Measurements from ENCODE around the gene MAP7D2.
A peak's percentile ranks its signal among the peaks of the same experiment; 100 is the strongest.

Gene MAP7D2

DNA sequence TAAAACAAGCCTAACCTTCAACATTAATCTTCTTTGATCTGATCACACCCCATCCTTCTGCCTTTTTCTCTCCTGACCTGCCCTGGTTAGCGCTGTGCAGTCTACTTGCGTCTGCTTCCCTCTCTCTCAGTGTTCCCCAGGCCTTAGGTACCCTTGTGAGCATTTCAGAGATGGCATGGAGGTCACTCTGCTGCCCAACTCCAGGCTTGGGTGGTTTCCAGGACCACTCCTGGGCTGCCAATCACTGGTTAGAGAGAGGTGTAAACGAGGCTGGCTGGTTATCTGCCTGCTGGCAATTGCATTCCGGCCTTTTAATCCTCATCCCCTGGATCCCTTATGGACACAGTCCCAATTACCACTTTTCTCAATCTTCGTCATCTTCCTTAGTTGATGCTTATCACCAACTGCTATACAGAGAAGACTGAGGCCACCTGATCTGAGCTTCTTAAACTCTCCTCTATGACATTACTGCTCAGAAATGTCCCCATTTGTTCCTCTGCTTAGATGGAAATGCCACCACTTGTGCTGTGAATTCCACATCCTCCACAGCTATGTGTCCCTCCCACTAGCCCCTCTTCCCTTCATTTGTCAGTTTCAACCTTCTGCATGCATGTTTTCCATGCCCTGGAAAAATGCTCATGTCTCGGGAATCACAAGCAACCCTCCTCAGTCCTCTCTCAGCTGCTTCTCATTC is 96.9 kb downstream of the MAP7D2 start:
- no peak overlapping the region for H3K9ac ChIP-seq (ENCODE audit: insufficient read length, low read depth)
- peaks cover 25% of the 10 kb centered on the region for H3K9me3 ChIP-seq (ENCODE audit: insufficient read depth, low read length)
- no peak overlapping the region for H3K4me3 ChIP-seq (ENCODE audit: insufficient read length, low read depth)
- no peaks in the 10 kb centered on the region for H3K4me1 ChIP-seq (ENCODE audit: insufficient read depth, insufficient read length)
- TF ChIP-seq YY1 (IDR thresholded peaks at IDR 0.05; ENCODE audit: insufficient read depth, insufficient read length) (no peak), SUZ12 (IDR thresholded peaks at IDR 0.05; ENCODE audit: extremely low read depth, insufficient read depth, insufficient read length) (no peak), ZNF274 (IDR thresholded peaks at IDR 0.05; ENCODE audit: low read depth, low read length) (no peak)
- H3K27me3 ChIP-seq (ENCODE audit: insufficient read depth, insufficient read length), result no peaks in the 10 kb centered on the region
- H3K36me3 ChIP-seq (ENCODE audit: insufficient read depth, insufficient read length, low read length), result no peaks in the 10 kb centered on the region
- DNase-seq (ENCODE audit: low read depth, low spot score), result no peak

- H3K9me3 ChIP-seq (ENCODE audit: insufficient read depth, low read length), result peaks cover 29% of the 10 kb centered on the region
- no peak overlapping the region for H3K9ac ChIP-seq (ENCODE audit: insufficient read length, low read depth)
- H3K27me3 ChIP-seq (ENCODE audit: insufficient read depth, insufficient read length), result no peaks in the 10 kb centered on the region
- no peaks in the 10 kb centered on the region for H3K36me3 ChIP-seq (ENCODE audit: insufficient read depth, insufficient read length, low read length)
- no peak for TF ChIP-seq SUZ12 (IDR thresholded peaks at IDR 0.05; ENCODE audit: extremely low read depth, insufficient read depth, insufficient read length)
- TF ChIP-seq ZNF274 (IDR thresholded peaks at IDR 0.05; ENCODE audit: low read depth, low read length), result no peak
- no peak for TF ChIP-seq YY1 (IDR thresholded peaks at IDR 0.05; ENCODE audit: insufficient read depth, insufficient read length)
- H3K4me1 ChIP-seq (ENCODE audit: insufficient read depth, insufficient read length), result no peaks in the 10 kb centered on the region
- H3K4me3 ChIP-seq (ENCODE audit: insufficient read length, low read depth), result no peak overlapping the region
- DNase-seq (ENCODE audit: low read depth, low spot score), result no peak
Measured at GRCh38 chrX:20016616-20016945, 100.1 kb downstream of the MAP7D2 start.

DNA sequence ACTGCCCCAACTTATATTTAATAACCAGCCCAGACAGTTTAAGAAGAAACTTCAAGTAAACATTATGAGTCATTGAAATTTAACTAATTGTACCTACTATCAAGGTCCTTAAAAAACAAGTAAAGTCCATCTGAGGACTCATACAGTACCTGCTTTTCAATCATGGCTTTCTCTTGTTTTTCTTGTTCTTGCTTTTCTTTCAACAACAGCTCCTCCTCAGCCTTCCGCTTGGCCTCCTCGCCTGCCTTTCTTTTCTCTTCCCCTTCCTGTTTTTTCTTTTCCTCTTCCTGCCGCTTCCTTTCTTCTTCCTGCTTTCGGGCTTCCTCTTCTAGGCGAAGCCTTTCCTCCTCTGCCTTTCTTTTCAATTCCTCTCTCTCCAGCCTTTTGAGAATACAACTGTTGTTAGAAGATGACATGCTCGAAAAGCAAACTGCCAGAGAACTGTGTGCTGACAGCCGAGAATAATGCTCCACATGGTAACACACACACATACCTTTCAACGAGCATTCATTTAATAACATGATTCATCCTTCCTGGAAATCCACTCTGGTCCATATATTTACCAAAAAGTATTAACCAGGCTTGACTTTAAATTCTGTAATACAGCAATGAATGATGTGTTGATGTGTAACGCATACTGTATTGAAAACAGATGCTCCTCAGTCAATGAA is 100.6 kb downstream of the MAP7D2 start:
- H3K4me3 ChIP-seq (ENCODE audit: insufficient read length, low read depth), result no peak overlapping the region
- DNase-seq (ENCODE audit: low read depth, low spot score), result no peak
- TF ChIP-seq YY1 (IDR thresholded peaks at IDR 0.05; ENCODE audit: insufficient read depth, insufficient read length), result no peak
- TF ChIP-seq ZNF274 (IDR thresholded peaks at IDR 0.05; ENCODE audit: low read depth, low read length), result peak; percentile 70
- no peaks in the 10 kb centered on the region for H3K36me3 ChIP-seq (ENCODE audit: insufficient read depth, insufficient read length, low read length)
- H3K27me3 ChIP-seq (ENCODE audit: insufficient read depth, insufficient read length), result no peaks in the 10 kb centered on the region
- no peak overlapping the region for H3K9ac ChIP-seq (ENCODE audit: insufficient read length, low read depth)
- H3K9me3 ChIP-seq (ENCODE audit: insufficient read depth, low read length), result peaks cover 29% of the 10 kb centered on the region
- H3K4me1 ChIP-seq (ENCODE audit: insufficient read depth, insufficient read length), result no peaks in the 10 kb centered on the region

GRCh38 chrX:20015422-20015821 is 101.3 kb downstream of the MAP7D2 start:
- Histone ChIP-seq H3K9me3 (ENCODE audit: insufficient read depth, low read length) (peaks cover 29% of the 10 kb centered on the region), H3K9ac (ENCODE audit: insufficient read length, low read depth) (no peak overlapping the region), H3K4me3 (ENCODE audit: insufficient read length, low read depth) (no peak overlapping the region), H3K27me3 (ENCODE audit: insufficient read depth, insufficient read length) (no peaks in the 10 kb centered on the region), H3K36me3 (ENCODE audit: insufficient read depth, insufficient read length, low read length) (no peaks in the 10 kb centered on the region), H3K4me1 (ENCODE audit: insufficient read depth, insufficient read length) (no peaks in the 10 kb centered on the region)
- DNase-seq (ENCODE audit: low read depth, low spot score), result no peak
- TF ChIP-seq YY1 (IDR thresholded peaks at IDR 0.05; ENCODE audit: insufficient read depth, insufficient read length) (no peak), ZNF274 (IDR thresholded peaks at IDR 0.05; ENCODE audit: low read depth, low read length) (no peak), SUZ12 (IDR thresholded peaks at IDR 0.05; ENCODE audit: extremely low read depth, insufficient read depth, insufficient read length) (no peak)

DNA sequence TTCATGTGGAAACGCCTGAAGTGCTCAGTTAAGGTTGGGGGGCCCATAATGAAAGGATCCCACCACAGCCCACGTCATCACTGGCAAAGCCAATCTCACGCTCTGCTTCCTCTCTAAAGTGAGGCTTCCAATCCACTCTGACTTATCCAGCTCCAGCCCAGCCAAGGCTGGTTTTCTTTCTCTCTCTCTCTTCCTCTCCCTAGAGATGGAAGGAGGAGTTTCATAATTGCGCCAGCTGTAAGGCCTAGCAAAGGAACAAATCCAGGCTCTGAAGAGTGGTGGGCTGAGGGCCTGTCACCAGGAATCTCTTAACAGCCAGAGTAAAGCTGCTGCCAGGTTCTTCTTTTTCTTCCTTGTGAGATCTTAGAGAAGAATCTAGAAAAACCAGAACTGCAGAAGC is 105.1 kb downstream of the MAP7D2 start:
- TF ChIP-seq ZNF274 (IDR thresholded peaks at IDR 0.05; ENCODE audit: low read depth, low read length), result no peak
- no peak for TF ChIP-seq YY1 (IDR thresholded peaks at IDR 0.05; ENCODE audit: insufficient read depth, insufficient read length)
- TF ChIP-seq SUZ12 (IDR thresholded peaks at IDR 0.05; ENCODE audit: extremely low read depth, insufficient read depth, insufficient read length), result no peak
- H3K9ac ChIP-seq (ENCODE audit: insufficient read length, low read depth), result no peak overlapping the region
- H3K4me1 ChIP-seq (ENCODE audit: insufficient read depth, insufficient read length), result no peaks in the 10 kb centered on the region
- no peak for DNase-seq (ENCODE audit: low read depth, low spot score)
- H3K36me3 ChIP-seq (ENCODE audit: insufficient read depth, insufficient read length, low read length), result no peaks in the 10 kb centered on the region
- no peak overlapping the region for H3K4me3 ChIP-seq (ENCODE audit: insufficient read length, low read depth)
- H3K27me3 ChIP-seq (ENCODE audit: insufficient read depth, insufficient read length), result no peaks in the 10 kb centered on the region
- peaks cover 22% of the 10 kb centered on the region for H3K9me3 ChIP-seq (ENCODE audit: insufficient read depth, low read length)

DNA sequence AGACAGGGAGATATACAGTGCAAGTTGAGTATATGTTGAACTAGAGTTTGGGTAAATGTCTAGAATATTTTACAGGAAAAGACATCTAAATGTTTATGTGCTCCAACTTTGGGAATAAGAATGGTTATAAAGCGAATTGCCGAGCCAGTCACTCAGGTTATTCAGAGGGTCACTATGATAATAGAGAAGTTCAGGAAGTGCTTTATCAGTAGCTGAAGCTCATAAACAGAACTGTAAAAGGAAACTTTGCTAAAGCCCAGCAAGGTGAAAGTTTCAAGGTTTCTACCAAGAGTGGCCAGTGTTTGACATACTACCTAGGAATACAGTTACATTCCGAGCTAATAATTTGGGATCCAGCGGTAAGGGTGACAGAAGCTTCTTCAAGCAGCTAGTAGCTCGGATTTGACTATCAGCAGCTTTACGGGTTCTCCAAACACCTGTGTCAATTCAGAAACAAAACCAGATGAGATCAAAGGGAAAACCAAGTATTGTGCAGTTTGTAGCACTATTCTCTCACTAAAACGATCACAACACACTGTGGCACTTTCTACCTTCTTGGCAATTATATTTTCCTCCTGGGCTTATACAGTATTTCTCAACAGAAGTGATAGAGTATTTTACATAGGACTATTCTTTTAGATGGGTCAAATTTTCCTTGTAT is 108.6 kb downstream of the MAP7D2 start:
- H3K4me3 ChIP-seq (ENCODE audit: insufficient read length, low read depth), result no peak overlapping the region
- H3K4me1 ChIP-seq (ENCODE audit: insufficient read depth, insufficient read length), result peaks cover 2% of the 10 kb centered on the region
- no peak overlapping the region for H3K9ac ChIP-seq (ENCODE audit: insufficient read length, low read depth)
- no peaks in the 10 kb centered on the region for H3K9me3 ChIP-seq (ENCODE audit: insufficient read depth, low read length)
- no peaks in the 10 kb centered on the region for H3K27me3 ChIP-seq (ENCODE audit: insufficient read depth, insufficient read length)
- DNase-seq (ENCODE audit: low read depth, low spot score), result no peak
- no peak for TF ChIP-seq YY1 (IDR thresholded peaks at IDR 0.05; ENCODE audit: insufficient read depth, insufficient read length)
- no peak for TF ChIP-seq SUZ12 (IDR thresholded peaks at IDR 0.05; ENCODE audit: extremely low read depth, insufficient read depth, insufficient read length)
- TF ChIP-seq ZNF274 (IDR thresholded peaks at IDR 0.05; ENCODE audit: low read depth, low read length), result no peak
- H3K36me3 ChIP-seq (ENCODE audit: insufficient read depth, insufficient read length, low read length), result no peaks in the 10 kb centered on the region

GRCh38 chrX:20005883-20006282 is 110.8 kb downstream of the MAP7D2 start:
- no peaks in the 10 kb centered on the region for H3K9me3 ChIP-seq (ENCODE audit: insufficient read depth, low read length)
- no peak overlapping the region for H3K9ac ChIP-seq (ENCODE audit: insufficient read length, low read depth)
- TF ChIP-seq YY1 (IDR thresholded peaks at IDR 0.05; ENCODE audit: insufficient read depth, insufficient read length) (no peak), ZNF274 (IDR thresholded peaks at IDR 0.05; ENCODE audit: low read depth, low read length) (no peak), SUZ12 (IDR thresholded peaks at IDR 0.05; ENCODE audit: extremely low read depth, insufficient read depth, insufficient read length) (no peak)
- H3K4me3 ChIP-seq (ENCODE audit: insufficient read length, low read depth), result no peak overlapping the region
- H3K4me1 ChIP-seq (ENCODE audit: insufficient read depth, insufficient read length), result peaks cover 2% of the 10 kb centered on the region
- no peaks in the 10 kb centered on the region for H3K27me3 ChIP-seq (ENCODE audit: insufficient read depth, insufficient read length)
- H3K36me3 ChIP-seq (ENCODE audit: insufficient read depth, insufficient read length, low read length), result no peaks in the 10 kb centered on the region
- DNase-seq (ENCODE audit: low read depth, low spot score), result no peak
